IMR-90 (cell line): Measurements from ENCODE around the gene CNPY1. TPM values are rescaled to one million over a fixed set of nuclear protein-coding genes. Genes with fewer than 3 reads are reported as not detected.

Source experiments
- ATAC-seq: fragments of 200-7000 bp; cut with Tn5 transposase; 2 replicates; pipeline ENCODE4 v1.9.1; 2020; ENCODE audit warnings: low read depth, mild to moderate bottlenecking, moderate library complexity
- BruUV-seq: library from RNA; stranded (reverse); fragments of 400-500 nt; replicated peaks from 2 replicates; lab custom pipeline; 2021; lab: Mats Ljungman, UMichigan
- CTCF ChIA-PET: fragments of 300-600 bp; formaldehyde crosslinking; extraction: SDS; loops from one replicate; lab custom pipeline; 2021; ENCODE audit warnings: antibody characterized with exemption; lab: Yijun Ruan, JAX
- POLR2A ChIA-PET: fragments of 300-600 bp; sonication (Branson Sonifier 250); formaldehyde crosslinking; loops from one replicate; lab custom pipeline; 2022; ENCODE audit warnings: antibody characterized with exemption; ENCODE audit not compliant: unreplicated experiment; lab: Charles Lee
- DNase-seq: peaks from one replicate; pipeline ENCODE4 v3.0.0; 2013
- H2AFZ ChIP-seq: replicated peaks from 2 replicates; pipeline ENCODE3; 2013; ENCODE audit warnings: low read length, mild to moderate bottlenecking; ENCODE audit not compliant: poor library complexity
- H2AK5ac ChIP-seq: 2 replicates; pipeline ENCODE4 v1.6.1; 2013; ENCODE audit warnings: low read depth, low read length, inconsistent platforms
- H2AK9ac ChIP-seq: replicated peaks from 2 replicates; pipeline ENCODE3; 2013; ENCODE audit warnings: mild to moderate bottlenecking, low read depth, low read length, moderate library complexity; ENCODE audit not compliant: poor library complexity
- H2BK120ac ChIP-seq: 2 replicates; pipeline ENCODE4 v1.6.1; 2013; ENCODE audit warnings: low read depth, low read length, inconsistent platforms
- H2BK15ac ChIP-seq: 3 replicates; pipeline ENCODE4 v1.6.1; 2013; ENCODE audit warnings: low read depth, low read length, inconsistent platforms
- H2BK20ac ChIP-seq: 2 replicates; pipeline ENCODE4 v1.6.1; 2013; ENCODE audit warnings: low read depth, mild to moderate bottlenecking, inconsistent platforms, low read length, moderate library complexity
- H2BK5ac ChIP-seq: 2 replicates; pipeline ENCODE4 v1.6.1; 2013; ENCODE audit warnings: mild to moderate bottlenecking, low read depth, low read length, inconsistent platforms; ENCODE audit not compliant: poor library complexity, severe bottlenecking
- H3K14ac ChIP-seq: replicated peaks from 2 replicates; pipeline ENCODE4 v1.6.1; 2013; ENCODE audit warnings: low read depth, low read length, inconsistent platforms
- H3K18ac ChIP-seq: 2 replicates; pipeline ENCODE4 v1.6.1; 2013; ENCODE audit warnings: low read depth, low read length, control low read depth
- H3K23ac ChIP-seq: 2 replicates; pipeline ENCODE4 v1.6.1; 2013; ENCODE audit warnings: low read depth, low read length, inconsistent platforms
- H3K27ac ChIP-seq: 2 replicates; pipeline ENCODE4 v1.5.1; 2013; ENCODE audit warnings: mild to moderate bottlenecking, control low read depth, low read length; ENCODE audit not compliant: insufficient read depth
- H3K27me3 ChIP-seq: 2 replicates; pipeline ENCODE4 v1.6.1; 2013; ENCODE audit warnings: low read length; ENCODE audit not compliant: control insufficient read depth, insufficient read depth
- H3K36me3 ChIP-seq: 2 replicates; pipeline ENCODE4 v1.6.1; 2013; ENCODE audit warnings: low read length, mixed read lengths; ENCODE audit not compliant: control insufficient read depth, insufficient read depth
- H3K4ac ChIP-seq: 2 replicates; pipeline ENCODE4 v1.6.1; 2013; ENCODE audit warnings: low read depth, low read length, inconsistent platforms
- H3K4me1 ChIP-seq: 2 replicates; pipeline ENCODE4 v1.6.1; 2013; ENCODE audit warnings: low read length, mixed read lengths; ENCODE audit not compliant: control insufficient read depth, insufficient read depth
- H3K4me2 ChIP-seq: 2 replicates; pipeline ENCODE4 v1.6.1; 2013; ENCODE audit warnings: low read depth, mild to moderate bottlenecking, control low read depth, low read length, moderate library complexity
- H3K4me3 ChIP-seq: 2 replicates; pipeline ENCODE4 v1.5.1; 2013; ENCODE audit warnings: low read depth, mild to moderate bottlenecking, control low read depth, low read length, moderate library complexity; ENCODE audit not compliant: insufficient read depth
- H3K56ac ChIP-seq: 2 replicates; pipeline ENCODE4 v1.6.1; 2013; ENCODE audit warnings: low read length, inconsistent platforms; ENCODE audit not compliant: insufficient read depth; ENCODE audit errors: extremely low read depth
- H3K79me1 ChIP-seq, 2 experiments: 2 replicates each; pipeline ENCODE4 v1.6.1; 2013; ENCODE audit warnings: low read length in 2 of 2, inconsistent platforms in 1 of 2, low read depth in 1 of 2
- H3K9ac ChIP-seq: 2 replicates; pipeline ENCODE4 v1.6.1; 2013; ENCODE audit warnings: low read depth, low read length, control low read depth
- H3K9me1 ChIP-seq: 2 replicates; pipeline ENCODE4 v1.6.1; 2013; ENCODE audit warnings: low read length, inconsistent platforms; ENCODE audit not compliant: insufficient read depth
- H3K9me3 ChIP-seq: 2 replicates; pipeline ENCODE4 v1.6.1; 2013; ENCODE audit warnings: low read length; ENCODE audit not compliant: control insufficient read depth, insufficient read depth
- H4K20me1 ChIP-seq: 2 replicates; pipeline ENCODE4 v1.6.1; 2013; ENCODE audit warnings: low read length, inconsistent platforms; ENCODE audit not compliant: insufficient read depth
- H4K5ac ChIP-seq: 2 replicates; pipeline ENCODE4 v1.6.1; 2013; ENCODE audit warnings: mild to moderate bottlenecking, low read depth, low read length, control low read depth
- H4K8ac ChIP-seq, 2 experiments: 2 replicates each; pipeline ENCODE4 v1.6.1; 2013; ENCODE audit warnings: low read depth in 2 of 2, low read length in 2 of 2, control low read depth in 1 of 2, inconsistent platforms in 1 of 2
- H4K91ac ChIP-seq: 2 replicates; pipeline ENCODE4 v1.6.1; 2013; ENCODE audit warnings: low read depth, low read length, inconsistent platforms; ENCODE audit not compliant: insufficient read depth
- BHLHE40 ChIP-seq: fragments of 150-350 bp; IDR thresholded peaks from 2 replicates; pipeline ENCODE4 v1.6.1; 2016; ENCODE audit warnings: mild to moderate bottlenecking, low read depth, low read length
- CEBPB ChIP-seq: IDR thresholded peaks from 2 replicates; pipeline ENCODE4 v1.6.1; 2012; ENCODE audit warnings: low read depth, low read length, improper control_type of control experiment
- CHD1 ChIP-seq: IDR thresholded peaks from 2 replicates; pipeline ENCODE4 v1.6.1; 2012; ENCODE audit warnings: low read depth, low read length, improper control_type of control experiment
- MAFK ChIP-seq: IDR thresholded peaks from 2 replicates; pipeline ENCODE4 v1.6.1; 2012; ENCODE audit warnings: low read depth, low read length, improper control_type of control experiment
- MAZ ChIP-seq: IDR thresholded peaks from 2 replicates; pipeline ENCODE4 v1.6.1; 2012; ENCODE audit warnings: low read depth, mild to moderate bottlenecking, low read length, improper control_type of control experiment, moderate library complexity, borderline replicate concordance
- MXI1 ChIP-seq: IDR thresholded peaks from 2 replicates; pipeline ENCODE4 v1.6.1; 2012; ENCODE audit warnings: low read depth, mild to moderate bottlenecking, low read length, moderate library complexity, borderline replicate concordance
- RAD21 ChIP-seq: IDR thresholded peaks from 2 replicates; pipeline ENCODE4 v1.6.1; 2012; ENCODE audit warnings: low read length, improper control_type of control experiment
- WGBS, 2 experiments: methylation state at CpG; one replicate each; pipeline versions ENCODE4 v1.1.5 to v1.1.7; 2013; ENCODE audit warnings: missing lambda C conversion rate in 2 of 2; ENCODE audit not compliant: insufficient read length in 1 of 2; ENCODE audit errors: extremely low coverage in 2 of 2; 5-methylcytosine and 5-hydroxymethylcytosine counted together
- dilution Hi-C: fragments of 300-500 bp; cut with HindIII; formaldehyde crosslinking; loops from one replicate; pipeline ENCODE4 v1.14.3; 2018; ENCODE audit warnings: low sequenced_read_pairs; ENCODE audit not compliant: unreplicated experiment
- in situ Hi-C: fragments of 300-500 bp; cut with MboI; formaldehyde crosslinking; loops from 3 replicates; pipeline ENCODE4 v1.14.3; 2019; ENCODE audit warnings: low sequenced_read_pairs, inconsistent platforms, mixed read lengths
- intact Hi-C: fragments of 100-400 bp; cut with micrococcal nuclease; formaldehyde crosslinking; loops from 2 replicates; pipeline ENCODE4 v1.10.0; 2022
- polyA plus RNA-seq, 3 experiments: library from polyadenylated mRNA; depleted of rRNA; stranded (reverse); fragments of >200 nt; gene quantifications; 2 replicates each; pipeline ENCODE4 v1.2.3, GENCODE V29; 2012; ENCODE audit warnings: low replicate concordance in 1 of 3
- total RNA-seq: library from RNA; depleted of rRNA; stranded (reverse); fragments of >200 nt; gene quantifications from 2 replicates; pipeline ENCODE4 v1.2.3, GENCODE V29; 2012
- TF ChIP-seq, protein P1 (sequence below): fragments of 150-350 bp; IDR thresholded peaks from 2 replicates; pipeline ENCODE4 v1.6.1; 2016; ENCODE audit warnings: low read depth, mild to moderate bottlenecking, low read length, moderate library complexity, borderline replicate concordance

The CNPY1 gene
- total and polyA plus RNA-seq, 2 of the 4 experiments (the other 2 are of a cell fraction) = not detected

DNA sequence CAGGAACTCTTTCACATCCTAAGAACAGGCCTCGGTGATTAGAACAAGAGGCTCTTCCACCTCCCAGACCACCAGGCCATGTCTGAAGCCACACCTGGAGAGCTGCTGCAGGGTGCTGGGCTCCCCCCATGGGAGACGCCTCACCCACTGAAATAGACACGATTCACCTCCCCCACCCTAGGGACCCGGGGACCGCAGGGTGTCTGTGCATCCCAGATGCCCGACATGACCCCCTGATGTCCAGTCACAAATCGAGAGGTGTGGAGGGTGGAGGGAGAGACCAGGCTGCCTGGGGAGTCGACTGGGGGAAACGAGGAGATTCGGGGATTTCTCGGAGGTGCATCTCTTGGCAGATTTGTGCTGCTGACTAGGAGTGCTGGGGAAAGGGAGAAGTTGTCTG, 31.0 kb downstream of the CNPY1 start:
- Histone ChIP-seq H4K91ac (no peak overlapping the region), H4K5ac (no peak overlapping the region), H3K4ac (no peak overlapping the region), H3K9ac (no peak overlapping the region), H2BK5ac (no peak overlapping the region), H3K18ac (no peak overlapping the region), H2BK120ac (no peak overlapping the region), H3K27ac (no peak overlapping the region), H3K9me3 (no peaks in the 10 kb centered on the region), H3K56ac (no peak overlapping the region), H3K9me1 (no peaks in the 10 kb centered on the region), H2AK5ac (no peak overlapping the region), H3K4me2 (no peak overlapping the region), H3K4me3 (no peak overlapping the region), H4K8ac (no peak overlapping the region), H2BK20ac (no peak overlapping the region), H3K27me3 (peaks cover 15% of the 10 kb centered on the region), H2AK9ac (no peak overlapping the region), H3K36me3 (no peaks in the 10 kb centered on the region), H4K20me1 (no peaks in the 10 kb centered on the region), H3K14ac (no peak overlapping the region), H3K4me1 (no peaks in the 10 kb centered on the region), H2AFZ (no peak overlapping the region), H3K79me1 (no peaks in the 10 kb centered on the region), H2BK15ac (no peak overlapping the region), H3K23ac (no peak overlapping the region)
- dilution Hi-C loops (no loop called here), intact Hi-C loops (no loop called here), in situ Hi-C loops (no loop called here)
- TF ChIP-seq BHLHE40 (no peak), MAFK (no peak), RAD21 (no peak), CEBPB (no peak), CHD1 (no peak), MXI1 (no peak), MAZ (no peak)
- TF ChIP-seq, protein P1, sequence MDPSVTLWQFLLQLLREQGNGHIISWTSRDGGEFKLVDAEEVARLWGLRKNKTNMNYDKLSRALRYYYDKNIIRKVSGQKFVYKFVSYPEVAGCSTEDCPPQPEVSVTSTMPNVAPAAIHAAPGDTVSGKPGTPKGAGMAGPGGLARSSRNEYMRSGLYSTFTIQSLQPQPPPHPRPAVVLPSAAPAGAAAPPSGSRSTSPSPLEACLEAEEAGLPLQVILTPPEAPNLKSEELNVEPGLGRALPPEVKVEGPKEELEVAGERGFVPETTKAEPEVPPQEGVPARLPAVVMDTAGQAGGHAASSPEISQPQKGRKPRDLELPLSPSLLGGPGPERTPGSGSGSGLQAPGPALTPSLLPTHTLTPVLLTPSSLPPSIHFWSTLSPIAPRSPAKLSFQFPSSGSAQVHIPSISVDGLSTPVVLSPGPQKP = no peak
- no peak for ATAC-seq
- ChIA-PET POLR2A (no interaction called here), CTCF (no interaction called here)
- DNase-seq = no peak
- 40% methylated on average over 4 of the region's 11 CpGs; no CpG with 5 or more reads in 1 of the 2 experiments for WGBS, 2 experiments
- BruUV-seq = no TSS peak
